Measurements from ENCODE around the gene ELOVL5.

- TF ChIP-seq CTCF (IDR thresholded peaks at IDR 0.05; ENCODE audit: low read depth, low read length): no peak
- no peak for TF ChIP-seq EZH2phosphoT487 (IDR thresholded peaks at IDR 0.05; ENCODE audit: low read depth)
Measured at GRCh38 chr6:53391170-53391569, 42.4 kb upstream of the ELOVL5 start.

All from OCI-LY3 (cell line).